ENCODE data around the gene CCDC182. TPM values are rescaled to one million over a fixed set of nuclear protein-coding genes. Genes with fewer than 3 reads are reported as not detected.

The CCDC182 gene
- total and polyA plus RNA-seq, 2 of the 13 experiments (the other 11 are each of a cell fraction or from before 2014, with no cell fraction given), result not detected

DNA sequence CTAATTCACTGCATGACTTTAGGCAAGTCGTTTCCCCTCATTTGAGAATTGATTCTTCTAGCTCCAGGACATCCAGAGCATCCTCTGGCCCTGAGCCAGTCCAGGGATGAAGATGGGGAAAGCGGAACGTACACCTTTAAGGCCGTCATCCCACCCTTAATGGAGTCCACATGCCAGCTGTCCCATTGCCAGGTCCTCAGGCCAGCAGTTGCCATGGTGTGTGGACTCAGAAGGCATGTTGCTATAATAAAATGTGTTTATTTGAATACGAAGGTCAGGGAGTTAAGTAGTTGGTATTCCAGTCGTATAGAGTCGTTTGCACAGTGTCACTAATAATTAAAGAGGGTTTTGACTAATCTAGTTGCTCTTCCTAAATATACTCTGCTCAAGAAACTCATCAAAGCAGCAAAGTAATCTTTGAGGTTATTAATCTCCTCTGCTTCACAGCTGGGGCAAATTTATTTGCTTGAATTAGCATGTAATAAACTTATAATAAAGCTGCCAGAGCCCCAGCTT, 30.4 kb downstream of the CCDC182 start:
- Histone ChIP-seq H2AFZ (ENCODE audit: low read length) (no peak overlapping the region), H3K27ac (ENCODE audit: extremely low read length, insufficient read depth, low read length) (no peak overlapping the region), H3K79me2 (ENCODE audit: insufficient read depth, low read length) (no peaks in the 10 kb centered on the region), H3K9ac (ENCODE audit: insufficient read depth, low read depth, low read length) (no peak overlapping the region), H3K36me3 (replicated peaks in 1 of 2; ENCODE audit: control insufficient read depth in 1 of 2, insufficient read depth in 2 of 2, low read length in 2 of 2) (no peaks in the 10 kb centered on the region), H3K4me3 (replicated peaks in 1 of 3; ENCODE audit: insufficient read depth in 1 of 3, low read depth in 2 of 3, low read length in 3 of 3) (no peak overlapping the region), H3K4me1 (ENCODE audit: insufficient read depth, low read length) (no peaks in the 10 kb centered on the region), H4K20me1 (ENCODE audit: insufficient read depth, low read length) (no peaks in the 10 kb centered on the region), H3K9me3 (ENCODE audit: low read length) (no peaks in the 10 kb centered on the region), H3K27me3 (ENCODE audit: control insufficient read depth in 1 of 2, insufficient read depth in 2 of 2, low read length in 2 of 2) (peaks cover 7 to 58% of the 10 kb centered on the region in 2 experiments; a peak in 4 of 5 replicates), H3K4me2 (ENCODE audit: low read depth, low read length) (no peak overlapping the region)
- ChIA-PET POLR2A (no interaction called here), CTCF (ENCODE audit: low intra/inter-chr PET ratio, low total read pairs) (no interaction called here)
- DNase-seq (ENCODE audit: low spot score), result no peak
- no peak for ATAC-seq
- in situ Hi-C loops (cut with HindIII; ENCODE audit: extremely low pct_ligation_motif_present, low pct_unique_long_range_greater_than_20kb), result no loop called here
- BruUV-seq (replicated peaks), result no TSS peak
- no peak for FAIRE-seq
- intact Hi-C loops (cut with micrococcal nuclease; ENCODE audit: unreplicated experiment), result no loop called here
- TF ChIP-seq TEF (CRISPR knock-in tag; IDR thresholded peaks at IDR 0.05) (no peak), TEAD2 (CRISPR knock-in tag; IDR thresholded peaks at IDR 0.05) (no peak), ZNF841 (CRISPR knock-in tag; IDR thresholded peaks at IDR 0.05; ENCODE audit: borderline replicate concordance) (no peak), BRCA1 (CRISPR knock-in tag; IDR thresholded peaks at IDR 0.05) (no peak), MBNL3 (CRISPR knock-in tag; conservative IDR thresholded peaks at IDR 0.05) (no peak), MTA3 (CRISPR knock-in tag; IDR thresholded peaks at IDR 0.05) (no peak), KLF11 (CRISPR knock-in tag; IDR thresholded peaks at IDR 0.05) (no peak), ZNF678 (CRISPR knock-in tag; IDR thresholded peaks at IDR 0.05) (no peak), KMT2B (CRISPR knock-in tag; IDR thresholded peaks at IDR 0.05) (no peak), ZNF556 (CRISPR knock-in tag; IDR thresholded peaks at IDR 0.05; ENCODE audit: borderline replicate concordance) (no peak), GMEB2 (CRISPR knock-in tag; IDR thresholded peaks at IDR 0.05; ENCODE audit: low read depth) (no peak), KLF16 (CRISPR knock-in tag; IDR thresholded peaks at IDR 0.05) (no peak), FOXK2 (IDR thresholded peaks at IDR 0.05) (no peak), SRF (IDR thresholded peaks at IDR 0.05; ENCODE audit: low read depth, low read length) (no peak), ZNF772 (CRISPR knock-in tag; IDR thresholded peaks at IDR 0.05) (no peak), TOPORS (CRISPR knock-in tag; IDR thresholded peaks at IDR 0.05) (no peak), ZNF598 (CRISPR knock-in tag; IDR thresholded peaks at IDR 0.05; ENCODE audit: borderline replicate concordance) (no peak), ZNF883 (CRISPR knock-in tag; IDR thresholded peaks at IDR 0.05; ENCODE audit: not compliant biosample characterization) (no peak)
- TF ChIP-seq, protein P1, sequence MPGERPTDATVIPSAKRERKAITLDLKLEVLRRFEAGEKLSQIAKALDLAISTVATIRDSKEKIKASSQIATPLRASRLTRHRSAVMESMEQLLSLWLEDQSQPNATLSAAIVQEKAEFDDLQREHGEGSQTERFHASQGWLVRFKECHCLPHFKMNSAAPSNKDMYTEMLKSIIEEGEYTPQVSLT (CRISPR knock-in tag; IDR thresholded peaks at IDR 0.05; ENCODE audit: borderline replicate concordance, low read depth), result no peak
- WGBS (ENCODE audit: low lambda C conversion rate), result 34% methylated on average over 7 of the region's 7 CpGs

All from HepG2 (cell line).